NCI-H2227 treated with DMSO at 0.1 percent for 48 hours (cell line): ENCODE data around the gene CEBPE.

Experiments
- DNase-seq: peaks from one replicate; lab custom pipeline; 2025; lab: John Stamatoyannopoulos, UW

Gene CEBPE

DNA sequence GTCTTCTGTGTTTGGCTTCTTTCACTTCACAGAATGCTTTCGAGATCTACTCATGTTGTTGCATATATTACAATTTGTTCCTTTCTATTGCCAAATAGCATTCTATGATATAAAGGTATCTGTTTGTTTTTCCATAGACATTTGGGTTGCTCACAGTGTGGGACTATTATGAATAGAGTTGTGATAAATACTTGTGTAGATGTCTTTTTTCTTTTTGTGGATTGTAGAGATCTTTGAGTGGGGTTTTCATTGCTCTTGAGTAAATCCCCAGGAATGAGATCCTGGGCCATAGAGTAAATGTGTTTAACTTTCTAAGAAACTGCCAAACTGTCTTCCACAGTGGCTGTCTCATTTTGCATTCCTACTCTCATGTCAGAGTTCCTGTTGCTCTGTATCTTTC is 24.9 kb upstream of the CEBPE start:
- DNase-seq, result no peak

- DNase-seq, result no peak
Measured at GRCh38 chr14:23142826-23143225, 23.8 kb upstream of the CEBPE start.

DNA sequence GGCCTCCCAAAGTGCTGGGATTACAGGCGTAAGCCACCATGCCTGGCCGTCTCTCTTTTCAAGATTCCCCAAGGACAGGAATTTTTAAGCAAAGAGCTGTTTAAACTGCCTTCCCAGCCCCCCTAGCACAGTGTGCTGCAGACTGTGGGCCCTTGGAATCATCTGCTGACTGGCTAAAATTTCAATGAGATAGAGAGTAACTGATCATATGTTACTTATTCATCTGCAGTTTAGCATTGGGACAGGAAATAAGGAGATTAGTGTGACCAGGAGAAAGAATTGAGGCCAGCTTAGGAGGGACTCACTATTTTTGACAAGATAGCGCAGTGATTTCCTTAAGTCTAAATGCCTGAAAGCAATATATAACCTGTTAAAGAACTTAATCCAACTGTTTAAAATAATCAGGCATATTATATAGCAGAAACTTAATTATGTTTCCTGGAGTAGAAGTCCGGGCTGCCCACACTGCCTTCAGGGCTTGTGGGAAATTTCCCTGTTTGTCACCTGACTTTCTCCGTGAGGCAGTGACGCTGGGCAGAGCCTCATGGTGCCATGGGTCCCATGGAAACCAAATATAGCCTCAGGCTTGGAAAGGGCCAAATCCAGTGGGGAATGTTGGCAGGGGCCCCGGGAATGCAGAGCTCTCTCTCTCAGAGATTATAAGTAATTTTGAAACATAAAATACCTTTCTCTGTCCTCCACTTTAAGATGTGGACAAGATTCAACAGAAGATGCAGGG is 22.8 kb upstream of the CEBPE start:
- DNase-seq, result no peak

DNA sequence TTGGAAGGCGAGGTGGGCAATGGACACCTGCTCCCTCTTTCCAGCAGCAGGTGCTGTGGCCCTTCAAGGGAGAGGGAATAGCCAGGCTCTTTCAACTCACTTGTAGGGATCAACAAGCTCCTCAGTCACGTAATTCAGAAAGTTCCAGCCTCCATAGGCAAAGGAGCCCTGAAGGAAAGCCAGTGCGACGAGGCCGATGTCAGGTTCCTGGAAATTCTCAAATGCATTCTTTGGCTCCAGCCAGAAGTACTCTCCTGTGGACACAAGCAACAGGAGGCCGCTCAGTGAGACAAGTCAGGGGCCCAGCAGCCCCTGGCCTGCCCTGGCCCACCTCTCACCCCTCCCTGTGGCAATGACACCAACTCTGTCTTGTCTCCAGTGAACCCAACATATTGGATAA is 21.3 kb upstream of the CEBPE start:
- no peak for DNase-seq

DNA sequence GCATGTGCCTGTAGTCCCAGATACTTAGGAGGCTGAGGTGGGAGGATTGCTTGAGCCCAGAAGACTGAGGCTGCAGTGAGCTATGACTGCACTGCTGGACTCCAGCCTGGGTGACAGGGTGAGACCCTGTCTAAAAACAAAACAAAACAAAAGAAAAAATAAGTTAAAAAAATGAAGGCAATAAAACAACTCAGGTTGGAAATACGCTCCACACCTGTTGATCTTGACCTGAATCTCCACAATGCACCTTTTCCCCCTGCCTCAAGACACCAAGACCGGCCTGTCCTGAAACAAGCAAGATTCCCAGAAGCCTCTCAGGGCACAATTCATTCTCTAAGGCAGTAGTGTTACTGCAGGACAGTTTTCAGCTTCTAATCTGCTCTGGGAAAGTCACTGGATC is 20.8 kb upstream of the CEBPE start:
- DNase-seq, result no peak

GRCh38 chr14:23137813-23138535 is 18.9 kb upstream of the CEBPE start:
- DNase-seq, result no peak

- no peak for DNase-seq
Measured at GRCh38 chr14:23137192-23137812, 18.2 kb upstream of the CEBPE start.

DNA sequence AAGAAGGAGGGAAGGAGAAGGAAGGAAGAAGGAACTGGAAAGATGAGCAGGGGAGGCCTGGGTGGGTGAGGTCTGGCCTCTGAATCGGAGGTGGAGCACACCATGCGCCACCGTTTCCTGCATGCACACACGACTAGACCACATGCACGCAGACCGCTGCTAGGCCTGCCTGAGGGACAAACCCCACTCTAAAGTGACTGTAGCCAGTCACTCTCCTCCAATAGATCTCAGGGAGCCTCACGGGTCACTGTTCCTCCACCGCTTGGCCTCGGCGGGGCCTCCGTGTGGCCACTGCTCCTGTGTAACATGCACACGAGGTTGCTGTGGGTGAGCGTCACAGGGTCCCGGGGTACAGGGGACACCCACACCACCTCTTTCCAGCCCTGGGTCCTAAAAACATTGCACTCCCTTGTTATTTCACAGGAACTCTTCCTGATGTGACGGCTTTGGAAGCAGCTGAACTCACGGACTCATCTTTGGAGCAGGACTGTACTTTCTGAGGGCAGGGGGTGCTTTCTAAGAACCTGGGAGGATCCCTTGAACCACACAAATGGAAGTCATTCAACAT is 17.6 kb upstream of the CEBPE start:
- no peak for DNase-seq

GRCh38 chr14:23132970-23133369 is 13.9 kb upstream of the CEBPE start:
- no peak for DNase-seq

GRCh38 chr14:23131482-23131881 is 12.4 kb upstream of the CEBPE start:
- no peak for DNase-seq

DNA sequence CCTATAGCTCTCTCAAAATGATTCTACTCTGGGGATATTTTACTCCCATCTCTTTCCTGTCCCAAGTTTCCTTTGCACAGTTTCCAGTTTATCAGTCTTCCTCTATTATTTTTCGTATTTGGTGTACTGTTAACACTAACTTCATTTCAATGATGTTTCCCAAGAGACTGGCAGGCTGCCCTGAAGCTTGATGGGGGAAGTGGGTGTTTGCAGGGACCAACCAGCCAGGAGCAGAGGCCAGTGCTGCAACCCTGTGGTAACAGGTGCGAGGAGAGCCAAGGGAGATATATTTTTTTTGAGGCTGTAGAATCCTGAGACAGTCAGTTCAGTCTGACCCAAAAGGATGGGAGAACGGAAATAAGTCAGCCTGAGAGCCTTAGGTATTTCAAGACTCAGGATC is 11.8 kb upstream of the CEBPE start:
- DNase-seq, result no peak

- no peak for DNase-seq
Measured at GRCh38 chr14:23129759-23130316, 10.8 kb upstream of the CEBPE start.

DNA sequence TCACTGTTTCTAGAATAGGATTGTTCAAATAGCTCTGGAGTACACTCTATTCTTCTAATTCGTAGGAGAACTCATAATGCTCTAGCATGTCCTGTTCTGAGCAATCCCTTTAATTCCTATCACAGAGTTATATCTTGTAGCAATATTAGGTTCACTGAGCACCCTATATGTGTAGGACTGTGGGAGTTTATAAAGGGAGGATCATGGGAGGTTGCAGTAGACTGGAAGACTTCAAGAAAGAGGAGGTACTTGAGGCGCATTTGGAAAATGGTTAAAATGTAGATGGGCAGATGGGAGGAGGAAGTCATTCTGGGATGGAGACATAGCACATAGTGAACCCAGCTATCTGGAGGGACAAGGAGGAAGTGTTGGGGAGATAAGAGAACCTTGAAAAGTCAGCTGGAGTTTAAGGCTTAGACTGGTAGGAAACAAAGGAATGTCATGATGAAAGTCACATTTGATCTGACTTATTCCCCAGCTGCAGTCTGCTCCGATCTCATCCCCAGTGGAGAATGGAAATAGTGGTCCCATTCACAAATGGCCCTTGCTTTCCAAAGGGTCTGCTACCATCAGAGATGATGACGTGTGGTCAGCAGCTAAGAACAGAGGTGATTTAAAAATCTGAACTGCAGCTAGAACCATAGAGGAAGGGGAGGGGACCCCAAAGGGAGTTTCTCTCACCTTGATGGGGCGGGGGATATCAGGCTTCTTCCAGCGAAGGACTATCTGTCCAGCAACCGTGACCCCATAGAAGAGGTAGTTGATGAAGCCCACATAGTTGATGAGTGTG is 10.1 kb upstream of the CEBPE start:
- DNase-seq, result no peak

DNA sequence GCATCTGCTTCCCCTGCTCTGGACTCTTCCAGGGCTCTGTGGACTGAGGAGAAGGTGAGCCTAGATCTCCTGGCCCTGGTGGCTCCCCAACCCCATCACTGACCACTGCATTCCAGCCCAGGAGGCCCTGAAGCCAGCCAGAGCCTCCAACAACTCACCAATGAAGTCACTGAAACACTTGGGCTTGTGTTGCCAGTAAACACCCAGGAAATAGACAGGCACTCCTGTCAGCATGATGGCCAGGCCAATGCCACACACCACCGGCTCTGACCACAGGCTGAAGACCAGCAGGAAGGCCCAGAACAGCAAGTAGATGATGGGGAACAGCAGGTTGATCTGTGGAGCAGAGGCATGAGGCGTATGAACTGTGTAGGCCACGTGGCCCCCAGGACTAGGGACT is 8.8 kb upstream of the CEBPE start:
- no peak for DNase-seq

- DNase-seq, result no peak
Measured at GRCh38 chr14:23126548-23127278, 7.7 kb upstream of the CEBPE start.

DNA sequence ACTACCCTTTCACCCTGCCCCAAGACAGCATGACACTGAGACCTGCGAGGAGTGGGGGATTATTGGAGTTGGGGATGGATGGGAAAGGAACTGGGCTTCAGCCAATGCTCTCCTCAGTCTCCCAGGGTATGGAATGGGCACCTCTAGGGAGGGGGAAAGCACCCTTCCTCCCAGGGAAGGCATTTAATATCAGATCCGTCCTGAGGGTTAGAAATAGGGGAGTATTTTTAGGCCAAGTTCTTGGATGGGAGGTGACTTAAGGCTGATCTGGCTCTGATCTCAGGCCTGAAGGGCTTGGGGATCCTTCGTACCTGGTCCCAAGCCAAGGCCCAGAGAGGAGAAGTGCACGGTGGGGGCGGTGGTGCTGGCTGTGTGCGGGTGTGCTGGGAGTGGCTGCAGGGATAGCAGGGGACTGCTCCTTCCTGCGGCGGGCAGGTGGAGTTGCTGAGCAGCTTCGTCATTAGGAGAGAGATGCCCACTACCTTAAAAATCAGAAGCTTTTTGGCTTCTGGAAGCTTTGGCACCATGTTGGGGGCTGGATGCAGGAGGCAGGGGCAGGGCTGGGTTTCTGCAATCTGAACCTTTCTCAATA is 7.0 kb upstream of the CEBPE start:
- DNase-seq, result no peak

GRCh38 chr14:23125011-23125410 is 6.0 kb upstream of the CEBPE start:
- no peak for DNase-seq

GRCh38 chr14:23124337-23124954 is 5.4 kb upstream of the CEBPE start:
- DNase-seq, result no peak

DNA sequence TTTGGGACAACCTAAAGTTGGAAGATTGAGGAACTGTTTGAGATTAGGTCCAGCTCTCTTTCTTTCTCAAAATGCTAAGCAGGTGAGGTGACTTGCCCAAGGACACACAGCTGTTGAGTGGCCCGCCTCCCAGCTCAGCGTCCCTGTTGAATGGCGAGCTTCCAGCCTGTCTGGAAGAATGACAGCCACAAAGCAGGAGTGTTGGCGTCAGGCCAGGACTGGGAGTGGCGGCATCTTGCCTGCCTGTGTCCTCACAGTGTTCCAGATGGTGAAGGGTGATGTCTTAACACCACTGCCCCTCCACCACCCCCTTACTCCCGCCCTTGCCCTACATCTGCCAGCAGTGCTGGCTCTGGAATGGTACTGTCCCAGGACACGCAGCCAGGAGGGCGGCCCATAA is 4.4 kb upstream of the CEBPE start:
- DNase-seq, result peak; percentile 2

DNA sequence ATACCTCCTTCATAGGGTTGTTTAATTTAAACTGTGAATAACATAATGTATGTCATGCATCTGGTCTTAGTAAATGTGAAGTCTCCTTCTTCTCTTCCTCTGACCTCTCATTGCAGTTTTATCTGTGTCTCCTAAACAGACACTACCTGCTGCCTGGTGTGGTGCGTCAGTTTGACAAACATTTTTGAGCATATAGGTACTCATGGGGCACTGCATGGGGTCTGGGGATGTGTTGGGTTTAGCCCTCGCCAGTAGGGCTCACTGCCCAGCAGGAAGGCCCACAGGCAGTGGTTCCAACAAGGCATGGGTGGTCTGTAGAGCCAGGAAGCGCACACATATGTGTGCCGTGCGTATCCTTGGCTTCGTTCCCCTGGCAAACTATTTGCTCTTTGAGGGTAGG is 3.0 kb upstream of the CEBPE start:
- no peak for DNase-seq
